ENCODE measurements around the gene ITK. TPM values are rescaled to one million over a fixed set of nuclear protein-coding genes. Genes with fewer than 3 reads are reported as not detected.

The ITK gene
- total and polyA plus RNA-seq, 2 donors (not counting 3 experiments of a cell fraction or from before 2014, with no cell fraction given): not detected

DNA sequence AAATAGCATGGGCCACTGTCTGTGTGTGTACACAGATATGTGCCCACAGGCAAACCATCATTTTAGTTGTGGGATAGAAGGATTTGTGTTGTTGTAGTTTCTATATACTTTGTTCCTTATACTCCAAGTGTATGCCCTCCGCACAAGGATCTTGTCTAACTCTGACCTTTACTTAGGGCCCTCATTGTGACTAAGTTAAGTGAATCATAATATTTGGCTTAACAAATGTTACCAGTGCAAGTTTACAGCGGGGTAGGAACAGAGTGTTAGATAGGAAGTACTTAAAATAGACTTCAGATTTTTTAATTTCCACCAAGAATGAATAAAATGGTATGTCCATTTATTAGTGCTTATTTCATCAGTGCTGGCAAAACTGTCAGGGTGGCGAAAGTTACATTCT, 55.8 kb downstream of the ITK start:
- H3K36me3 ChIP-seq (ENCODE audit: control insufficient read depth in 2 of 2, extremely low read depth in 1 of 2, insufficient read depth in 2 of 2, low read length in 2 of 2): no peaks in the 10 kb centered on the region
- H3K27ac ChIP-seq (ENCODE audit: insufficient read depth, low read depth, low read length): no peak overlapping the region
- intact Hi-C loops (cut with micrococcal nuclease) (no loop called here), dilution Hi-C loops (cut with MboI; ENCODE audit: extremely low pct_ligation_motif_present, low sequenced_read_pairs) (no loop called here)
- H2AFZ ChIP-seq (ENCODE audit: low read depth, low read length): no peak overlapping the region
- H3K27me3 ChIP-seq (ENCODE audit: control insufficient read depth in 2 of 2, insufficient read depth in 2 of 2, low read length in 2 of 2): no peaks in the 10 kb centered on the region
- ChIA-PET POLR2A (no interaction called here), CTCF (no interaction called here)
- BruUV-seq (replicated peaks): no TSS peak
- H3K9ac ChIP-seq (replicated peaks; ENCODE audit: extremely low read depth, insufficient read depth, low read length): no peak overlapping the region
- H3K9me3 ChIP-seq (replicated peaks; ENCODE audit: control insufficient read depth, insufficient read depth, low read length): no peaks in the 10 kb centered on the region
- no peaks in the 10 kb centered on the region for H3K4me1 ChIP-seq (ENCODE audit: control insufficient read depth, extremely low read depth, insufficient read depth, low read length)
- H3K9me1 ChIP-seq (replicated peaks; ENCODE audit: control insufficient read depth, extremely low read depth, insufficient read depth, low read length): no peaks in the 10 kb centered on the region
- no peaks in the 10 kb centered on the region for H3K79me2 ChIP-seq (ENCODE audit: control insufficient read depth, insufficient read depth, low read length)
- no peak overlapping the region for H3K4me3 ChIP-seq (replicated peaks in 1 of 3; ENCODE audit: insufficient read depth in 1 of 3, low read depth in 1 of 3, low read length in 3 of 3)
- TF ChIP-seq EZH2 (IDR thresholded peaks at IDR 0.05; ENCODE audit: borderline replicate concordance, low read depth, low read length, severe bottlenecking) (no peak), JUN (IDR thresholded peaks at IDR 0.05; ENCODE audit: borderline replicate concordance, insufficient read depth, insufficient read length, low read depth) (no peak), MYC (IDR thresholded peaks at IDR 0.05; ENCODE audit: low read depth, low read length) (no peak), GATA2 (IDR thresholded peaks at IDR 0.05; ENCODE audit: insufficient read depth, insufficient read length, low read depth, low read length) (no peak), POLR2A (IDR thresholded peaks at IDR 0.05; ENCODE audit: low read depth, low read length) (no peak), FOS (IDR thresholded peaks at IDR 0.05; ENCODE audit: borderline replicate concordance, insufficient read depth, low read length) (no peak), POLR2AphosphoS5 (IDR thresholded peaks at IDR 0.05; ENCODE audit: insufficient read depth, low read depth, low read length) (no peak)
- TF ChIP-seq, protein P1, sequence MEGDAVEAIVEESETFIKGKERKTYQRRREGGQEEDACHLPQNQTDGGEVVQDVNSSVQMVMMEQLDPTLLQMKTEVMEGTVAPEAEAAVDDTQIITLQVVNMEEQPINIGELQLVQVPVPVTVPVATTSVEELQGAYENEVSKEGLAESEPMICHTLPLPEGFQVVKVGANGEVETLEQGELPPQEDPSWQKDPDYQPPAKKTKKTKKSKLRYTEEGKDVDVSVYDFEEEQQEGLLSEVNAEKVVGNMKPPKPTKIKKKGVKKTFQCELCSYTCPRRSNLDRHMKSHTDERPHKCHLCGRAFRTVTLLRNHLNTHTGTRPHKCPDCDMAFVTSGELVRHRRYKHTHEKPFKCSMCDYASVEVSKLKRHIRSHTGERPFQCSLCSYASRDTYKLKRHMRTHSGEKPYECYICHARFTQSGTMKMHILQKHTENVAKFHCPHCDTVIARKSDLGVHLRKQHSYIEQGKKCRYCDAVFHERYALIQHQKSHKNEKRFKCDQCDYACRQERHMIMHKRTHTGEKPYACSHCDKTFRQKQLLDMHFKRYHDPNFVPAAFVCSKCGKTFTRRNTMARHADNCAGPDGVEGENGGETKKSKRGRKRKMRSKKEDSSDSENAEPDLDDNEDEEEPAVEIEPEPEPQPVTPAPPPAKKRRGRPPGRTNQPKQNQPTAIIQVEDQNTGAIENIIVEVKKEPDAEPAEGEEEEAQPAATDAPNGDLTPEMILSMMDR (IDR thresholded peaks at IDR 0.05; ENCODE audit: extremely low read depth in 1 of 2, insufficient read depth in 1 of 2, low read depth in 1 of 2, low read length in 2 of 2): no peak
- TF ChIP-seq, protein P2, sequence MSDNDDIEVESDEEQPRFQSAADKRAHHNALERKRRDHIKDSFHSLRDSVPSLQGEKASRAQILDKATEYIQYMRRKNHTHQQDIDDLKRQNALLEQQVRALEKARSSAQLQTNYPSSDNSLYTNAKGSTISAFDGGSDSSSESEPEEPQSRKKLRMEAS (IDR thresholded peaks at IDR 0.05; ENCODE audit: insufficient read depth, insufficient read length): no peak
- no peaks in the 10 kb centered on the region for H4K20me1 ChIP-seq (replicated peaks; ENCODE audit: control insufficient read depth, extremely low read depth, insufficient read depth, low read length)
- DNase-seq (ENCODE audit: low read depth, low spot score) (no peak), FAIRE-seq (no peak)
- H3K4me2 ChIP-seq (ENCODE audit: insufficient read depth, low read length): no peak overlapping the region

Data from endothelial cell of umbilical vein (primary cell).